BJ (cell line): ENCODE results near the gene TAPBP. TPM values are rescaled to one million over a fixed set of nuclear protein-coding genes. Genes with fewer than 3 reads are reported as not detected.
"Not testable (repeated sequence)": the region's sequence is repeated elsewhere in the genome, so short reads cannot be mapped to it uniquely, and the experiment has no call there.

Experiments used
- CTCF ChIA-PET: fragments of 350-600 bp; formaldehyde crosslinking; extraction: SDS; loops from one replicate; lab custom pipeline; 2021; ENCODE audit warnings: antibody characterized with exemption, inconsistent platforms; lab: Yijun Ruan, JAX
- POLR2A ChIA-PET: fragments of 300-600 bp; sonication (Branson Sonifier 250); formaldehyde crosslinking; extraction: SDS; loops from one replicate; lab custom pipeline; 2021; ENCODE audit warnings: antibody characterized with exemption; lab: Charles Lee
- DNase-seq: peaks from one replicate; pipeline ENCODE4 v3.0.0-alpha.2; 2011; ENCODE audit warnings: low read depth
- H3K27me3 ChIP-seq: 2 replicates; pipeline ENCODE4 v1.6.0; 2011; ENCODE audit warnings: low read length; ENCODE audit not compliant: control insufficient read depth, insufficient read depth
- H3K36me3 ChIP-seq: 2 replicates; pipeline ENCODE4 v1.5.1; 2011; ENCODE audit warnings: low read length; ENCODE audit not compliant: control insufficient read depth, insufficient read depth
- H3K4me3 ChIP-seq: 2 replicates; pipeline ENCODE4 v1.5.1; 2011; ENCODE audit warnings: low read depth, mild to moderate bottlenecking, control low read depth, low read length
- CTCF ChIP-seq: IDR thresholded peaks from 2 replicates; pipeline ENCODE4 v1.5.1; 2011; ENCODE audit warnings: low read depth, mild to moderate bottlenecking, control low read depth, inconsistent platforms, low read length, moderate library complexity; ENCODE audit not compliant: insufficient read depth
- polyA minus RNA-seq: library from RNA; depleted of rRNA, polyadenylated mRNA; stranded (reverse); fragments of >200 nt; gene quantifications from 2 replicates; pipeline ENCODE4 v1.2.3, GENCODE V29; 2011; rRNA and poly(A)+ RNA removed
- polyA plus RNA-seq: library from polyadenylated mRNA; depleted of rRNA; stranded (reverse); fragments of >200 nt; gene quantifications from 2 replicates; pipeline ENCODE4 v1.2.3, GENCODE V29; 2011; rRNA removed

TAPBP gene
- polyA plus RNA-seq: 23.1 and 37.9 TPM in 2 replicates
- polyA minus RNA-seq: 21.8 and 33.1 TPM in 2 replicates

GRCh38 chr6:33313709-33314514 lies at the start of gene TAPBP:
TAPBP (minus strand) TSS chr6:33314078; CDS start chr6:33314041, 37 bp downstream.
- no peak for TF ChIP-seq CTCF
- ChIA-PET POLR2A (no interaction called here), CTCF (interaction anchor here (0.7 to 3.7 kb wide), 4 partner anchors 15 to 93 kb away, joined by 3 to 16 read pairs (median 3); partner anchors contain the start of genes RGL2, RPS18 and VPS52)
- Histone ChIP-seq H3K4me3 (peak within 1 kb of the TSS; percentile 73), H3K27me3 (no peaks in the 10 kb centered on the region), H3K36me3 (peaks cover 7% of the 10 kb centered on the region)
- no peak for DNase-seq

- CTCF ChIA-PET: interaction anchor here (0.7 to 1.0 kb wide), 2 partner anchors 21 to 451 kb away, joined by 3 read pairs; no protein-coding TSS in a partner anchor
- H3K27me3 ChIP-seq: peaks cover 14% of the 10 kb centered on the region
- DNase-seq, H3K36me3 ChIP-seq, H3K4me3 ChIP-seq, POLR2A ChIA-PET: not testable (repeated sequence)
Observed at GRCh38 chr6:33363486-33363885, 49.6 kb upstream of the TAPBP start.

- Histone ChIP-seq H3K4me3 (no peak overlapping the region), H3K36me3 (no peaks in the 10 kb centered on the region), H3K27me3 (peaks cover 19% of the 10 kb centered on the region)
- CTCF ChIA-PET: interaction anchor here (1.7 kb wide), 1 partner anchor 14 kb away, joined by 7 read pairs; no protein-coding TSS in a partner anchor
- POLR2A ChIA-PET: no interaction called here
- no peak for DNase-seq
- TF ChIP-seq CTCF: no peak
Observed at GRCh38 chr6:33359331-33359730, 45.5 kb upstream of the TAPBP start.

- DNase-seq: not testable (repeated sequence)
- CTCF ChIA-PET: interaction anchor here (1.6 kb wide), 1 partner anchor 12 kb away, joined by 4 read pairs; no protein-coding TSS in a partner anchor
Observed at GRCh38 chr6:33357160-33357871, 43.4 kb upstream of the TAPBP start.

GRCh38 chr6:33356295-33356694 lies 42.4 kb upstream of the TAPBP start:
- TF ChIP-seq CTCF: no peak
- H3K36me3 ChIP-seq: no peaks in the 10 kb centered on the region
- DNase-seq: no peak
- CTCF ChIA-PET: interaction anchor here (1.6 kb wide), 1 partner anchor 11 kb away, joined by 4 read pairs; no protein-coding TSS in a partner anchor
- POLR2A ChIA-PET: no interaction called here
- H3K4me3 ChIP-seq: no peak overlapping the region
- H3K27me3 ChIP-seq: peaks cover 13% of the 10 kb centered on the region

More at GRCh38 chr6:33357160-33357871, 43.4 kb upstream of the TAPBP start:
- POLR2A ChIA-PET, H3K4me3 ChIP-seq, H3K36me3 ChIP-seq: not testable (repeated sequence)
- peaks cover 17% of the 10 kb centered on the region for H3K27me3 ChIP-seq

- H3K4me3 ChIP-seq, H3K36me3 ChIP-seq, DNase-seq, POLR2A ChIA-PET: not testable (repeated sequence)
- CTCF ChIA-PET: interaction anchor here (1.6 kb wide), 1 partner anchor 11 kb away, joined by 4 read pairs; no protein-coding TSS in a partner anchor
- H3K27me3 ChIP-seq: peaks cover 11% of the 10 kb centered on the region
Observed at GRCh38 chr6:33355860-33356259, 42.0 kb upstream of the TAPBP start.
